Astrocyte (in vitro differentiated cells and primary cell): ENCODE measurements around the gene TNNT3.

ENCODE experiments used
- EZH2 ChIP-seq: IDR thresholded peaks from 2 replicates; pipeline ENCODE4 v1.6.1; 2012; ENCODE audit warnings: mild to moderate bottlenecking, low read length, inconsistent platforms; ENCODE audit not compliant: insufficient read depth
- TF ChIP-seq, protein P1 (sequence below): IDR thresholded peaks from 2 replicates; pipeline ENCODE4 v1.5.1; 2011; ENCODE audit warnings: low read depth, mild to moderate bottlenecking, inconsistent platforms, low read length, moderate library complexity; ENCODE audit not compliant: insufficient read depth

DNA sequence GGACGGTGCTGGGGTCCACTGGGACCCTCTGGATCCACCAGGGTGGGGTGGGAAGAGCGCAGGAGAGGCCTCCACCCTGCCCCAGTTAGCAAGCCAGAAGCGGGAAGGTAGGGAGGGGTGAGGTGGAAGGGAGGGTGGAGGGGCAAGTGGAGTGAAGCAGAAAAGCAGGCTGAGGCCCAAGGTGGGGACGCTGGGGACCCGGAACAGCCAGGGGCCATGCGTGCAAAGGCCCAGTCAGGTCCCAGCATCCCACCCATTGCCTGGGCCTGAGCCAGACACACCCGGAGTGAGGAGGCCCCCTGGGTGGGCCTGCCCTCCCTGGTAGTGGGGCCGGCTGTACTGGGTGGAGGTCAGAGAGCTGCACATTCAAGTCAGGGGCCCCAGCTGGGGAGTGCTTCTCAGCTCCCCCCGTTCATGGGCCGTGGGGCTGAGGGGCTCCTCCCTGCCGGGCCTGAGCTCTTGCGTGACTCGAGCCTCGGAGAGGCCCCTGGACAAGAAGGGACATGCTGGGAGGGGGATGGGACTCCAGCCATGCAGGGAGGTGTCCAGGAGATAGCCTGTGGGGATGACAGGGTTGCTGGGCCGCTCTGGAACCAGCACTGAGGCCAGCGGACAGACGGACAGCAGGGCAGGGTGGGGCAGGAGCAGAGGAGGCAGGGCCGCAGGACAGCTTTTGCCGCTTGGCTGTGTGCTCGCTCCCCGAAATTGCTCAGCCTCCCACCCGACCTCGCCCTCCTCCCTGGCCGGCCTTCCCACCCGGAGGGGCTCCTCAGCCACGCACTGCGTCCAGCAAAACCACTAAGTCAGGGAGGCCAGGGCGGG is 7.7 kb downstream of the TNNT3 start:
- TF ChIP-seq, protein P1, sequence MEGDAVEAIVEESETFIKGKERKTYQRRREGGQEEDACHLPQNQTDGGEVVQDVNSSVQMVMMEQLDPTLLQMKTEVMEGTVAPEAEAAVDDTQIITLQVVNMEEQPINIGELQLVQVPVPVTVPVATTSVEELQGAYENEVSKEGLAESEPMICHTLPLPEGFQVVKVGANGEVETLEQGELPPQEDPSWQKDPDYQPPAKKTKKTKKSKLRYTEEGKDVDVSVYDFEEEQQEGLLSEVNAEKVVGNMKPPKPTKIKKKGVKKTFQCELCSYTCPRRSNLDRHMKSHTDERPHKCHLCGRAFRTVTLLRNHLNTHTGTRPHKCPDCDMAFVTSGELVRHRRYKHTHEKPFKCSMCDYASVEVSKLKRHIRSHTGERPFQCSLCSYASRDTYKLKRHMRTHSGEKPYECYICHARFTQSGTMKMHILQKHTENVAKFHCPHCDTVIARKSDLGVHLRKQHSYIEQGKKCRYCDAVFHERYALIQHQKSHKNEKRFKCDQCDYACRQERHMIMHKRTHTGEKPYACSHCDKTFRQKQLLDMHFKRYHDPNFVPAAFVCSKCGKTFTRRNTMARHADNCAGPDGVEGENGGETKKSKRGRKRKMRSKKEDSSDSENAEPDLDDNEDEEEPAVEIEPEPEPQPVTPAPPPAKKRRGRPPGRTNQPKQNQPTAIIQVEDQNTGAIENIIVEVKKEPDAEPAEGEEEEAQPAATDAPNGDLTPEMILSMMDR, result no peak
- TF ChIP-seq EZH2, result no peak
